HEK293 (cell line): ENCODE results near the gene RGS7BP.
A peak's percentile ranks its signal among the peaks of the same experiment; 100 is the strongest.

Source experiments
- CTCF ChIA-PET: fragments of 350-600 bp; formaldehyde crosslinking; extraction: SDS; loops from one replicate; lab custom pipeline; 2021; ENCODE audit warnings: antibody characterized with exemption; lab: Yijun Ruan, JAX
- POLR2A ChIA-PET: fragments of 300-600 bp; formaldehyde crosslinking; extraction: SDS; loops from one replicate; lab custom pipeline; 2020; ENCODE audit warnings: antibody characterized with exemption, inconsistent platforms; lab: Yijun Ruan, JAX
- H3K27ac ChIP-seq: fragments of 200-500 bp; sonication (Bioruptor generic); 2 replicates; pipeline ENCODE4 v1.5.1; 2014; ENCODE audit warnings: low read depth, low read length, control low read depth, inconsistent platforms; ENCODE audit errors: extremely low read depth
- H3K36me3 ChIP-seq, 2 experiments: fragments of 200-500 bp in 1 of 2; sonication (Bioruptor generic) in 1 of 2; 1 replicate in 1 of 2; 2 replicates in 1 of 2; pipeline ENCODE4 v1.5.1; 2014 to 2017; ENCODE audit warnings: inconsistent platforms in 2 of 2, low read length in 2 of 2; ENCODE audit not compliant: control insufficient read depth in 2 of 2, insufficient read depth in 1 of 2
- H3K4me1 ChIP-seq: fragments of 200-500 bp; sonication (Bioruptor generic); 2 replicates; pipeline ENCODE4 v1.5.1; 2014; ENCODE audit warnings: mild to moderate bottlenecking, low read length, inconsistent platforms; ENCODE audit not compliant: control insufficient read depth, insufficient read depth
- H3K4me3 ChIP-seq: 2 replicates; pipeline ENCODE4 v1.5.1; 2011; ENCODE audit warnings: low read depth, mild to moderate bottlenecking, control low read depth, low read length, moderate library complexity
- H3K9me3 ChIP-seq: fragments of 200-500 bp; sonication (Bioruptor generic); 2 replicates; pipeline ENCODE4 v1.5.1; 2014; ENCODE audit warnings: low read depth, low read length, inconsistent platforms; ENCODE audit not compliant: control insufficient read depth, insufficient read depth
- CTCF ChIP-seq: fragments of 450-650 bp; formaldehyde crosslinking; IDR thresholded peaks from 2 replicates; pipeline ENCODE4 v1.5.1; 2016; ENCODE audit warnings: missing biosample characterization, missing genetic modification characterization
- KLF16 ChIP-seq: fragments of 450-650 bp; formaldehyde crosslinking; IDR thresholded peaks from 2 replicates; pipeline ENCODE4 v1.5.1; 2017; ENCODE audit warnings: missing biosample characterization, missing genetic modification characterization
- KLF17 ChIP-seq: fragments of 450-650 bp; formaldehyde crosslinking; IDR thresholded peaks from 2 replicates; pipeline ENCODE4 v1.5.1; 2016; ENCODE audit warnings: missing biosample characterization, missing genetic modification characterization
- KLF7 ChIP-seq: fragments of 450-650 bp; formaldehyde crosslinking; IDR thresholded peaks from 2 replicates; pipeline ENCODE4 v1.5.1; 2016; ENCODE audit warnings: missing biosample characterization, missing genetic modification characterization, borderline replicate concordance
- PBX3 ChIP-seq: sonication (generic); formaldehyde crosslinking; IDR thresholded peaks from 2 replicates; pipeline ENCODE4 v1.8.1; 2022; ENCODE audit warnings: mild to moderate bottlenecking, moderate library complexity, missing genetic modification reagents
- PRDM1 ChIP-seq: fragments of 450-650 bp; formaldehyde crosslinking; IDR thresholded peaks from 2 replicates; pipeline ENCODE4; 2016; ENCODE audit warnings: missing biosample characterization, missing genetic modification characterization
- SETDB1 ChIP-seq: IDR thresholded peaks from one replicate; pipeline ENCODE4 v1.6.1; 2017; ENCODE audit warnings: mild to moderate bottlenecking, low read length, moderate library complexity, mixed read lengths; ENCODE audit not compliant: insufficient read length
- YY1 ChIP-seq: fragments of 450-650 bp; formaldehyde crosslinking; IDR thresholded peaks from 2 replicates; pipeline ENCODE4 v1.5.1; 2018; ENCODE audit warnings: missing biosample characterization, missing genetic modification characterization
- ZNF24 ChIP-seq: fragments of 450-650 bp; formaldehyde crosslinking; IDR thresholded peaks from 2 replicates; pipeline ENCODE4 v1.5.1; 2016; ENCODE audit warnings: missing biosample characterization, missing genetic modification characterization
- ZNF280D ChIP-seq: fragments of 450-650 bp; formaldehyde crosslinking; IDR thresholded peaks from 2 replicates; pipeline ENCODE4 v1.5.1; 2016; ENCODE audit warnings: missing biosample characterization, missing genetic modification characterization
- ZNF394 ChIP-seq: fragments of 450-650 bp; formaldehyde crosslinking; IDR thresholded peaks from 2 replicates; pipeline ENCODE4 v1.5.1; 2016; ENCODE audit warnings: missing biosample characterization, missing genetic modification characterization, mild to moderate bottlenecking, moderate library complexity, borderline replicate concordance
- ZNF510 ChIP-seq: fragments of 450-650 bp; formaldehyde crosslinking; IDR thresholded peaks from 2 replicates; pipeline ENCODE4 v1.5.1; 2018; ENCODE audit warnings: mild to moderate bottlenecking, missing genetic modification characterization, missing biosample characterization; ENCODE audit not compliant: insufficient replicate concordance
- ZNF624 ChIP-seq: fragments of 450-650 bp; formaldehyde crosslinking; IDR thresholded peaks from 2 replicates; pipeline ENCODE4 v1.5.1; 2017; ENCODE audit warnings: missing biosample characterization, missing genetic modification characterization
- ZNF654 ChIP-seq: fragments of 450-650 bp; formaldehyde crosslinking; IDR thresholded peaks from 2 replicates; pipeline ENCODE4 v1.5.1; 2016; ENCODE audit warnings: low read depth, missing biosample characterization, missing genetic modification characterization
- ZNF670 ChIP-seq: fragments of 450-650 bp; formaldehyde crosslinking; IDR thresholded peaks from 2 replicates; pipeline ENCODE4 v1.5.1; 2016; ENCODE audit warnings: missing biosample characterization, missing genetic modification characterization, low read depth

Gene RGS7BP

GRCh38 chr5:64637144-64637543 lies 131.3 kb downstream of the RGS7BP start:
- ChIA-PET CTCF (interaction anchor here (0.6 to 4.5 kb wide), 5 partner anchors 148 to 889 kb away, joined by 3 to 23 read pairs (median 3); no protein-coding TSS in a partner anchor), POLR2A (no interaction called here)

GRCh38 chr5:64637837-64638443 lies 132.1 kb downstream of the RGS7BP start:
- H3K36me3 ChIP-seq = no peaks in the 10 kb centered on the region
- H3K4me3 ChIP-seq = no peak overlapping the region
- H3K27ac ChIP-seq = no peak overlapping the region
- POLR2A ChIA-PET = no interaction called here
- TF ChIP-seq CTCF (tag by site-specific recombination) (peak; percentile 8; the same call in 1 of the 2 replicates), ZNF394 (no peak), YY1 (tag by site-specific recombination) (no peak), PRDM1 (tag by site-specific recombination) (no peak)
- CTCF ChIA-PET = interaction anchor here (0.6 to 4.5 kb wide), 5 partner anchors 147 to 888 kb away, joined by 3 to 23 read pairs (median 3); no protein-coding TSS in a partner anchor
- no peaks in the 10 kb centered on the region for H3K9me3 ChIP-seq
- no peaks in the 10 kb centered on the region; the same call in 1 of the 2 replicates for H3K4me1 ChIP-seq

More at GRCh38 chr5:64637144-64637543, 131.3 kb downstream of the RGS7BP start:
- no peak for TF ChIP-seq ZNF24 (tag by site-specific recombination)
- Histone ChIP-seq H3K4me3 (no peak overlapping the region), H3K4me1 (peaks cover 4% of the 10 kb centered on the region), H3K36me3 (no peaks in the 10 kb centered on the region), H3K9me3 (no peaks in the 10 kb centered on the region), H3K27ac (no peak overlapping the region)

GRCh38 chr5:64644831-64645230 lies 139.0 kb downstream of the RGS7BP start:
- Histone ChIP-seq H3K4me1 (no peaks in the 10 kb centered on the region), H3K4me3 (no peak overlapping the region), H3K36me3 (no peaks in the 10 kb centered on the region), H3K9me3 (no peaks in the 10 kb centered on the region), H3K27ac (no peak overlapping the region)
- ChIA-PET POLR2A (no interaction called here), CTCF (interaction anchor here (2.1 kb wide), 1 partner anchor 10 kb away, joined by 11 read pairs; no protein-coding TSS in a partner anchor)
- no peak for TF ChIP-seq ZNF654 (tag by site-specific recombination)

- no peak for TF ChIP-seq SETDB1
- no peak for TF ChIP-seq KLF7 (tag by site-specific recombination)
- no peak for TF ChIP-seq KLF16 (tag by site-specific recombination)
- TF ChIP-seq ZNF280D (tag by site-specific recombination) = no peak
- no peak for TF ChIP-seq PBX3 (CRISPR knock-in tag)
- no peak for TF ChIP-seq ZNF624 (tag by site-specific recombination)
- TF ChIP-seq ZNF670 (tag by site-specific recombination) = no peak
- no peak for TF ChIP-seq KLF17 (tag by site-specific recombination)
- no peak for TF ChIP-seq ZNF510 (tag by site-specific recombination)
Observed at GRCh38 chr5:64646169-64646568, 140.4 kb downstream of the RGS7BP start.

More at GRCh38 chr5:64646169-64646568, 140.4 kb downstream of the RGS7BP start:
- Histone ChIP-seq H3K4me3 (no peak overlapping the region), H3K9me3 (no peaks in the 10 kb centered on the region), H3K36me3 (no peaks in the 10 kb centered on the region), H3K27ac (no peak overlapping the region), H3K4me1 (no peaks in the 10 kb centered on the region)
- CTCF ChIA-PET = no interaction called here
- POLR2A ChIA-PET = no interaction called here
